SH-SY5Y (cell line): Measurements from ENCODE around the gene ADARB1.

Experiments used
- GATA2 ChIP-seq: IDR thresholded peaks from 2 replicates; pipeline ENCODE4 v1.6.1; 2011; ENCODE audit warnings: mild to moderate bottlenecking, low read depth, low read length
- GATA3 ChIP-seq: IDR thresholded peaks from 2 replicates; pipeline ENCODE4 v1.6.1; 2011; ENCODE audit warnings: low read depth, mild to moderate bottlenecking, low read length, moderate library complexity

- TF ChIP-seq GATA2 (no peak), GATA3 (no peak)
These were observed 150.8 kb downstream of the ADARB1 start for GRCh38 chr21:45225041-45225740.
